CD4-positive, CD25-positive, alpha-beta regulatory T cell (primary cell): ENCODE results near the gene NCOR1. TPM values are rescaled to one million over a fixed set of nuclear protein-coding genes. Genes with fewer than 3 reads are reported as not detected.
"Not testable (repeated sequence)": the region's sequence is repeated elsewhere in the genome, so short reads cannot be mapped to it uniquely, and the experiment has no call there.

Source experiments
- ATAC-seq, 2 donors: fragments of 150-1000 bp; cut with Tn5 transposase; one replicate each; pipeline ENCODE4 v1.10.0; 2021; ENCODE audit warnings: low read depth in 2 of 2, moderate number of reproducible peaks in 2 of 2, moderate library complexity in 1 of 2
- DNase-seq, 3 donors: peaks; one replicate each; pipeline versions ENCODE4 v3.0.0 to v3.0.0-alpha.2; 2012 to 2022; ENCODE audit warnings: mixed read lengths in 1 of 3
- H3K27ac ChIP-seq: one replicate; pipeline ENCODE4 v1.7.0; 2013; ENCODE audit warnings: mild to moderate bottlenecking, low read length; ENCODE audit not compliant: insufficient read depth, poor library complexity, severe bottlenecking
- H3K27me3 ChIP-seq: one replicate; pipeline ENCODE4 v1.7.0; 2013; ENCODE audit warnings: low read length; ENCODE audit not compliant: control insufficient read depth, insufficient read depth
- H3K36me3 ChIP-seq: one replicate; pipeline ENCODE4 v1.7.0; 2013; ENCODE audit warnings: mild to moderate bottlenecking, low read length, moderate library complexity; ENCODE audit not compliant: control insufficient read depth, insufficient read depth
- H3K4me1 ChIP-seq: 2 replicates; pipeline ENCODE4 v1.7.0; 2013; ENCODE audit warnings: mild to moderate bottlenecking, low read length; ENCODE audit not compliant: insufficient read depth, control insufficient read depth, poor library complexity, severe bottlenecking
- H3K4me3 ChIP-seq: one replicate; pipeline ENCODE4 v1.7.0; 2013; ENCODE audit warnings: low read depth, mild to moderate bottlenecking, low read length, moderate library complexity
- H3K9me3 ChIP-seq, 2 experiments: 1 replicate in 1 of 2; 2 replicates in 1 of 2; pipeline ENCODE4 v1.7.0; 2013; ENCODE audit warnings: low read length in 2 of 2, mild to moderate bottlenecking in 1 of 2, moderate library complexity in 1 of 2; ENCODE audit not compliant: control insufficient read depth in 2 of 2
- H3K27ac Mint-ChIP-seq, 3 donors: one replicate each; pipeline ENCODE4 v1.8.0; 2020 to 2022; ENCODE audit warnings: mild to moderate bottlenecking in 3 of 3, mixed read lengths in 3 of 3, moderate library complexity in 2 of 3
- H3K27me3 Mint-ChIP-seq: one replicate; pipeline ENCODE4 v1.8.0; 2022; ENCODE audit warnings: mild to moderate bottlenecking, mixed read lengths
- H3K36me3 Mint-ChIP-seq: one replicate; pipeline ENCODE4 v1.8.0; 2020; ENCODE audit warnings: mixed read lengths
- H3K4me1 Mint-ChIP-seq, 4 donors: one replicate each; pipeline ENCODE4 v1.8.0; 2020 to 2022; ENCODE audit warnings: mixed read lengths in 4 of 4, mild to moderate bottlenecking in 1 of 4
- H3K4me3 Mint-ChIP-seq, 4 donors: one replicate each; pipeline ENCODE4 v1.8.0; 2020 to 2022; ENCODE audit warnings: mild to moderate bottlenecking in 4 of 4, mixed read lengths in 4 of 4, moderate library complexity in 3 of 4
- H3K9me3 Mint-ChIP-seq, 7 donors: one replicate each; pipeline ENCODE4 v1.8.0; 2020 to 2022; ENCODE audit warnings: mixed read lengths in 7 of 7, mild to moderate bottlenecking in 3 of 7, moderate library complexity in 2 of 7
- polyA plus RNA-seq, 4 donors: library from polyadenylated mRNA; unstranded; fragments of 300-500 nt; fragmentation: Illumina TruSeq; gene quantifications; one replicate each; pipeline ENCODE4 v1.2.3, GENCODE V29; 2021
- total RNA-seq: library from RNA; stranded (reverse); gene quantifications from one replicate; pipeline ENCODE4 v1.2.3, GENCODE V29; 2022

Gene NCOR1
- total and polyA plus RNA-seq, 5 donors from 2014 or later, result 65.8 to 216 (median 67.3) TPM

DNA sequence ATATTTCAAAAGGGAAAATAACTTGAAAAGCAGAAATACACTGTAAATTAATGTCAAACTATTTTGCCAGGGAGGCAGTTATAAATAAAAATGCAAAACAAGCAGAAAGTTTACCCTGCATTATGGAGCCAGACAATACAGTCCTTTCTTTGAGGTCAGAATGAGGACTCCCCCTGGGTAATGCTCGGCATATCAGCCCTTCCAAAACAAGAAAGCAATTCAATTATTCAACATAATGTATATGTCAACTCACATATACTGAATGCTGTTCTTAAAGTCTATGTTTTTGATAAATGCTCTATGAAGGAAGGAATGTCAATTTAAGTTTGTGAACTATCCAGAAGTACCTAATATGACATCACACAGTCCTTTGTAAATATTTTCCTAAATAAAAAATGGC, 143.3 kb downstream of the NCOR1 start:
- H3K36me3 Mint-ChIP-seq, result peaks cover 71% of the 10 kb centered on the region
- no peaks in the 10 kb centered on the region for H3K27me3 Mint-ChIP-seq
- no peak overlapping the region for H3K4me3 Mint-ChIP-seq
- peak overlapping the region in 2 of 3 donors; percentile 7 to 65 for H3K27ac Mint-ChIP-seq
- Histone ChIP-seq H3K4me1 (no peaks in the 10 kb centered on the region), H3K27ac (no peak overlapping the region), H3K27me3 (no peaks in the 10 kb centered on the region), H3K36me3 (peaks cover 94% of the 10 kb centered on the region), H3K9me3 (no peaks in the 10 kb centered on the region), H3K4me3 (no peak overlapping the region)
- ATAC-seq, result no peak
- H3K9me3 Mint-ChIP-seq, result peaks cover 0 to 2% (median 0%) of the 10 kb centered on the region in 7 donors
- peaks cover 0 to 10% (median 4%) of the 10 kb centered on the region in 4 donors for H3K4me1 Mint-ChIP-seq
- no peak for DNase-seq

DNA sequence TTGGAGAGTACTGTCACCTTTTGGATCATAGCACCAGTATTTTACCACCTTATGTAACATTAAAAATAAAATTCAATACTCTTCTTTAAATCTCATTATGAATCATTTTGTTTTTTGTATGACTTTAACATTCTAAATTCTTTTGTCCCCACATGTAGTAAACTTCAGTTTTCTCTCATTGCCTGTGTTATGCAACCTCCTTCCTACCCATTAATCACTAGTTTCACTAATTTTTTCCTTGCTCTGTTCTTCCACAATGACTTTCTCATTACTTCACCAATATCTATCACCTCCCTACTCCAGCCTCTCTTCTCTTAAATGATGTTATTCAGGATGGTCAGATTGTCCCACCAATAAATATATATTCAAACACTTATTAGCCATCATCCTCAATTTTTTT, 147.0 kb downstream of the NCOR1 start:
- H3K27me3 ChIP-seq, result no peaks in the 10 kb centered on the region
- Mint-ChIP-seq H3K27ac (peak overlapping the region in 2 of 3 donors; percentile 13 to 42), H3K4me3 (no peak overlapping the region), H3K27me3 (no peaks in the 10 kb centered on the region), H3K9me3 (no peaks in the 10 kb centered on the region), H3K36me3 (peaks cover 73% of the 10 kb centered on the region), H3K4me1 (peaks cover 0 to 19% (median 2%) of the 10 kb centered on the region in 4 donors)
- no peak overlapping the region for H3K4me3 ChIP-seq
- no peak overlapping the region for H3K27ac ChIP-seq
- ATAC-seq (no peak), DNase-seq (no peak)
- H3K36me3 ChIP-seq, result peaks cover 97% of the 10 kb centered on the region
- H3K4me1 ChIP-seq, result no peaks in the 10 kb centered on the region
- H3K9me3 ChIP-seq, result no peaks in the 10 kb centered on the region

GRCh38 chr17:16066125-16066524, 149.2 kb downstream of the NCOR1 start:
- Mint-ChIP-seq H3K9me3 (no peaks in the 10 kb centered on the region), H3K27me3 (no peaks in the 10 kb centered on the region), H3K36me3 (peaks cover 76% of the 10 kb centered on the region), H3K4me3 (no peak overlapping the region), H3K27ac (peak overlapping the region; percentile 29 to 80 (median 42)), H3K4me1 (peaks cover 0 to 19% (median 2%) of the 10 kb centered on the region in 4 donors)
- no peaks in the 10 kb centered on the region for H3K9me3 ChIP-seq
- no peaks in the 10 kb centered on the region for H3K4me1 ChIP-seq
- no peak for DNase-seq
- ATAC-seq, result no peak
- H3K27me3 ChIP-seq, result no peaks in the 10 kb centered on the region
- H3K36me3 ChIP-seq, result peaks cover 97% of the 10 kb centered on the region
- no peak overlapping the region for H3K27ac ChIP-seq
- no peak overlapping the region for H3K4me3 ChIP-seq

- no peak for DNase-seq
- Histone ChIP-seq H3K27ac (no peak overlapping the region), H3K4me1 (no peaks in the 10 kb centered on the region), H3K9me3 (no peaks in the 10 kb centered on the region), H3K4me3 (no peak overlapping the region), H3K27me3 (no peaks in the 10 kb centered on the region), H3K36me3 (peaks cover 97% of the 10 kb centered on the region)
- H3K27me3 Mint-ChIP-seq, result no peaks in the 10 kb centered on the region
- H3K4me3 Mint-ChIP-seq, result no peak overlapping the region
- H3K4me1 Mint-ChIP-seq, result peaks cover 0 to 7% (median 5%) of the 10 kb centered on the region in 4 donors
- ATAC-seq, result no peak
- peak overlapping the region in 2 of 3 donors; percentile 23 to 69 for H3K27ac Mint-ChIP-seq
- peaks cover 65% of the 10 kb centered on the region for H3K36me3 Mint-ChIP-seq
- H3K9me3 Mint-ChIP-seq, result no peaks in the 10 kb centered on the region
These were observed 153.7 kb downstream of the NCOR1 start for GRCh38 chr17:16061631-16062030.

DNA sequence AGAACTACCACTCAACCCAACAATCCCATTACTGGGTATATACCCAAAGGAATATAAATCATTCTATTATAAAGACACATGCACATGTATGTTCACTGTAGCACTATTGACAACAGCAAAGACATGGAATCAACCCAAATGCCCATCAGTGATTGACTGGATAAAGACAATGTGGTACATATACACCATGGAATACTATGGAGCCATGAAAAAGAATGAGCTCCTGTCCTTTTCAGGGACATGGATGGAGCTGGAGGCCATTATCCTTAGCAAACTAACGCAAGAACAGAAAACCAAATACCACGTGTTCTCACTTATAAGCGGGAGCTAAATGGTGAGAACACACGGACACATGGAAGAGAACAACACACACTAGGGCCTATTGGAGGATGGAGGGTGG, 160.2 kb downstream of the NCOR1 start:
- peaks cover 75% of the 10 kb centered on the region for H3K36me3 ChIP-seq
- H3K9me3 ChIP-seq, H3K27ac ChIP-seq, H3K27me3 Mint-ChIP-seq, H3K9me3 Mint-ChIP-seq, H3K4me1 ChIP-seq, H3K4me3 Mint-ChIP-seq, H3K27me3 ChIP-seq, ATAC-seq, H3K4me3 ChIP-seq, DNase-seq: not testable (repeated sequence)
- H3K36me3 Mint-ChIP-seq, result peaks cover 71% of the 10 kb centered on the region
- peak overlapping the region in 2 of 3 donors; percentile 11 to 60 for H3K27ac Mint-ChIP-seq
- H3K4me1 Mint-ChIP-seq, result peaks cover 0 to 31% (median 24%) of the 10 kb centered on the region in 4 donors

DNA sequence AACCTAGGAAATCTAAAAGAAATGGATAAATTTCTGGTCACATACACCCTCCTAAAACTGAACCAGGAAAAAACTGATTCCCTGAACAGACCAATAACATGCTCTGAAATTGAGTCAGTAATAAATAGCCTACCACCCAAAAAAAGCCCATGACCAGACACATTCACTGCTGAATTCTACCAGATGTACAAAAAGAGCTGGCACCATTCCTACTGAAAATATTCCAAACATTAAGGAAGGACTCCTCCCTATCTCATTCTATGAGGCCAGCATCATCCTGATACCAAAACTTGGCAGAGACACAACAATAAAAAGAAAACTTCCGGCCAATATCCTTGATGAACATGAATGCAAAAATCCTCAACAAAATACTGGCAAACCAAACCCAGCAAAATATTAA, 162.8 kb downstream of the NCOR1 start:
- H3K27ac ChIP-seq, result no peak overlapping the region
- no peak for DNase-seq
- H3K36me3 Mint-ChIP-seq, result peaks cover 57% of the 10 kb centered on the region
- peaks cover 0 to 2% (median 0%) of the 10 kb centered on the region in 7 donors for H3K9me3 Mint-ChIP-seq
- no peaks in the 10 kb centered on the region for H3K9me3 ChIP-seq
- peaks cover 73% of the 10 kb centered on the region for H3K36me3 ChIP-seq
- peak overlapping the region; percentile 12 to 88 (median 80) for H3K27ac Mint-ChIP-seq
- H3K4me1 ChIP-seq, result no peaks in the 10 kb centered on the region
- H3K27me3 Mint-ChIP-seq, result no peaks in the 10 kb centered on the region
- H3K4me3 Mint-ChIP-seq, result no peak overlapping the region
- H3K4me1 Mint-ChIP-seq, result peaks cover 5 to 29% (median 24%) of the 10 kb centered on the region in 4 donors
- H3K27me3 ChIP-seq, result no peaks in the 10 kb centered on the region
- ATAC-seq, result no peak
- no peak overlapping the region for H3K4me3 ChIP-seq

DNA sequence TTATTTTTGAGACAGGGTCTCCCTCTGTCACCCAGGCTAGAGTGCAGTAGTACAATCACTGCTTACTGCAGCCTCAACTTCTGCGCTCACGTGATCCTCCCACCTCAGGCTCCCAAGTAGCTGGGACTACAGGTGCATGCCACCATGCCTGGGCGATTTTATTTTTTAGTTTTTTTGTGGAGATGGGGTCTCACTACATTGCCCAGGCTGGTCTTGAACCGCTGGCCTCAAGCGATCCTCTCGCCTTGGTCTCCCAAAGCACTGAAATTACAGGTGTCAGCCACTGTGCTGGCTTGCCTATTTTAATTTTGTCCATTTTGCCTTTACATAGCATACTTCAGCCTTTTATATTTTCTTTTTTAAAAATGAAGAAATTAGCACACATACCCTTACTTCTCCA, 164.5 kb downstream of the NCOR1 start:
- DNase-seq (no peak), ATAC-seq (no peak)
- H3K36me3 ChIP-seq, result peaks cover 74% of the 10 kb centered on the region
- H3K4me1 Mint-ChIP-seq, result peaks cover 5 to 29% (median 24%) of the 10 kb centered on the region in 4 donors
- H3K4me3 ChIP-seq, result no peak overlapping the region
- peaks cover 0 to 2% (median 0%) of the 10 kb centered on the region in 7 donors for H3K9me3 Mint-ChIP-seq
- H3K36me3 Mint-ChIP-seq, result peaks cover 56% of the 10 kb centered on the region
- no peak overlapping the region for H3K4me3 Mint-ChIP-seq
- no peaks in the 10 kb centered on the region for H3K27me3 ChIP-seq
- no peaks in the 10 kb centered on the region for H3K9me3 ChIP-seq
- no peak overlapping the region for H3K27ac ChIP-seq
- peak overlapping the region in 1 of 3 donors; percentile 82 for H3K27ac Mint-ChIP-seq
- H3K4me1 ChIP-seq, result no peaks in the 10 kb centered on the region
- H3K27me3 Mint-ChIP-seq, result no peaks in the 10 kb centered on the region

DNA sequence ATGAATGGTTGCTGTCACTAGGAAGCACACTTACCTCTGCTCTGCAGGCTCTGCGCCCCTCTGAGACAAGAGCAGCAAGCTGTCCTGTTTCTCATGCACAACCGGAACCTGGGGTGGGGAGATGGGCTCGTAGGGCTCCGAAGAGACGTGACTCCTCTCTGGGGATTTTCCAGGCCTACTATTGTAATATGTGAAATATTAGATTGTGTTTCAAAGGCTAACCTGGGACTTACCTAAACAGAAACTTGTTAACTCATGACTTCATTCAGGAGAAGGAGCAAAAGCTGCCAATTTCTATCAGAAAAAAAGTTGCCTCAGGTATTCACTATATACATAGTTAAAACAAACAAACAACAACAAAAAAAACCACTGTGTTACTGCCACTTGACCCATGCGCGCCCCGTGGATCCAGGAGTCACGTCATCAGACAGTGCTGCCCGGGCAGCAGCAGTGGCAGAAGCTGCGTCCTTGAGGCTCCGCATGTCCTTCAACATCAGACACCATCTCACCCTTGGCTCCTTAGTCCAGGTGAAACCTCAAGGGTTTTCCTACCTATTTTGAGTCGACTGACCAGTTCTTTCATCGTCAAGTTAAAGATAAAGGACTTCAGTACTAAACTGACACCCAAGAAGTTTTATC, 166.4 kb downstream of the NCOR1 start:
- Mint-ChIP-seq H3K27ac (no peak overlapping the region), H3K27me3 (no peaks in the 10 kb centered on the region), H3K9me3 (no peaks in the 10 kb centered on the region), H3K4me3 (no peak overlapping the region), H3K4me1 (peaks cover 5 to 20% (median 15%) of the 10 kb centered on the region in 4 donors), H3K36me3 (peaks cover 51% of the 10 kb centered on the region)
- ATAC-seq (no peak), DNase-seq (no peak)
- H3K4me3 ChIP-seq, result no peak overlapping the region
- no peaks in the 10 kb centered on the region for H3K27me3 ChIP-seq
- H3K27ac ChIP-seq, result no peak overlapping the region
- peaks cover 71% of the 10 kb centered on the region for H3K36me3 ChIP-seq
- no peaks in the 10 kb centered on the region for H3K9me3 ChIP-seq
- H3K4me1 ChIP-seq, result no peaks in the 10 kb centered on the region
